Measurements from ENCODE around the gene LRRC70.

Gene LRRC70

DNA sequence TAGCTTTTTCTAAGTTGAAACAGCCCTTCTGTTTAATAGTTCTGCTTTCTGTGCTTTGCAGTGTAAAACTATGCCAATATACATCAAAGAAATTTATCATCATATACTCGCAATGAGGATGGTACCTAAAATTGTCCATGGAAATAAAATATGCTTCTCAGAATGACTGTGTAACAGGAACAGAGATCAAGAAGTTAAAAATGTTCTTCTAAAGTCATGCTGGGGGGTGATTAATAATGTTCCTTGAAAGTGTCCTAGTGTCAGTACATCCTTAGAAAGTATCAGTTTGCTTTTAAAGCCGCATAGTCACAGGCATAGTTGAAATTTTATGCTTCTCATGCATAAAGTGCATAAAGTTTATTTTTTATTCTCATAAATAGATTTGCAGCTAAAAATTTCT, 4.0 kb upstream of the LRRC70 start:
- no peak for DNase-seq (ENCODE audit: low read depth in 2 of 2)

DNA sequence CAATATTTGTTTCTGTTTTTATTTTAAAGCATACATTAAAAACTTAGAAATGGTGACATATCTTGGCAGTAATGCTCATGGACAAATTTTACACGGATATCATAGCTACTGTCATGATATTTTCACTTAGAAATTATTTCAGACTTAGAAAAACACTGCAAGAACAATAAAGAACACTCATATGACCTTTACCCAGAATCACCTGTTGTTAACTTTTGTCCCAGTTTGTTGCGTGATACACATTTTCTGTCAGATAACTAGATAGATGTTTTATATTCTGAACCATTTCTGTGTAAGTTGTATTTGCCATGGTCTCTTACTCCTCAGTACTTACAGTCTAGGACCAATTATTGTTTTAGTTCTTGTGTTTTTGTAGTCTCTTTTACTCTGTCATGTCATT, 3.6 kb upstream of the LRRC70 start:
- no peak for DNase-seq (ENCODE audit: low read depth in 2 of 2)

DNA sequence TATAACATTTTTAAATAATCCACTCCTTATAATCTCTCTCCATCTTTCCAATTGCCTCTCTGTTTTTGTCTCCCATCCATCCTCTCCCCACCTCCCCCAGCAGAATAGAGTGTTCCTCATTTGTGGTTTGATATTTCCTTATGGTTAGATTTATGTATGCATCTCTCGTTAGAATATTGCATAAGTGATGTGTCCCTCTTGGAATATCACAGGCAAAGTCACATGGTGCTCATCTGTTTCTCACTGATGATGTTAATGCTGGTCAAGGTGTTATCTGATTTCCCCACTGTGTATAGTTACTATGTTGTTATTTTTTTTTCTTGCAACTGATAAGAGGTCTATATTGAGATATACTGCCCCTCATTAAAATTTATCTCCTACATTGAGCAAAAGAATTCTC, 3.1 kb upstream of the LRRC70 start:
- DNase-seq (ENCODE audit: low read depth in 2 of 2): no peak

DNA sequence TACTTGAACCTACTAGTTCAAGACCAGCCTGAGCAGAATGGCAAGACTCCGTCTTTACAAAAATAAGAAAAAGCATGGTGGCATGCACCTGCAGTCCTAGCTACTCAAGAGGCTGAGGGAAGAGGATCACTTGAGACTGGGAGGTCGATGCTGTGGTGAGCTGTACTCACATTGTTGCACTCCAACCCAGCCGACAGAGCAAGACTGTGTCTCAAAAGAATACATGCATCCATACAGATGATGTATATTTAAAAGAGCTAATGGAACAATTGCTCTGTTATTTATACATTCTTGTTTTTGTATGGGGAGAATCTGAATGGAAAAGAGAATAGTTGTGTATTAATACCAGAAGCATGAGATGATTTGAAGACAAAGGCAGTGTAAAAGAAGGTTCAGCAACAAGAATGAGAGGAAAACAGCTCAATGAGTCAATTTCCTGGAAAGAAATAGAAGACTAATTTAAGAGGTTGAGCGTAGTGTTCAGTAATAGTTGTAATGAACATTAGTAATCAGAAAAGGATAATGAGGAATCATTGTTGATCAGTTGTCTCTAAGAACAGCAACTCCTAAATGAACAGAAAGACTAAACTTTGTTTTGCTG, 1.9 kb upstream of the LRRC70 start:
- no peak for DNase-seq (ENCODE audit: low read depth in 2 of 2)

DNA sequence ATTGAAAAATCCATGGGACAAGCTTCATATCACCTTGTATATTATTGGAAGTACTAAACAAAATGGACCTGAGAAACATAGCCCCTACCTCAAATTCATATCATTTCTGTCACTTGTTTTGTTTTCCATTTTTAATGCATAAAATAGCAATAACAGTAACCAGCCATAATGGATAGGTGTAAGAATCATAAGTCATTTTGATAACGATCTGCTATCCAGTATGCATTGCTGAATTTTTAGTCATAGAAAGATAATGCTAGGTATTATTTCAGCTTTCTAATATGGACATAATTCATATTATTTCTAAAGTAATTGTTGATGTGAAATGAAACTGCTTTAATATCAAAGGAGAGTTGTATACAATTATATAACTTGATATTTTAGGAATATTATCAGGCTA, 1.1 kb upstream of the LRRC70 start:
- DNase-seq (ENCODE audit: low read depth in 2 of 2): no peak

DNA sequence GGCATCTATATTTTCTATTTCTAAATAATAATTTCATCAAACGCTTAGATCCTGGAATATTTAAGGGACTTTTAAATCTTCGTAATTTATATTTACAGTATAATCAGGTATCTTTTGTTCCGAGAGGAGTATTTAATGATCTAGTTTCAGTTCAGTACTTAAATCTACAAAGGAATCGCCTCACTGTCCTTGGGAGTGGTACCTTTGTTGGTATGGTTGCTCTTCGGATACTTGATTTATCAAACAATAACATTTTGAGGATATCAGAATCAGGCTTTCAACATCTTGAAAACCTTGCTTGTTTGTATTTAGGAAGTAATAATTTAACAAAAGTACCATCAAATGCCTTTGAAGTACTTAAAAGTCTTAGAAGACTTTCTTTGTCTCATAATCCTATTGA, 1.1 kb downstream of the LRRC70 start:
- no peak for DNase-seq (ENCODE audit: low read depth in 2 of 2)

DNA sequence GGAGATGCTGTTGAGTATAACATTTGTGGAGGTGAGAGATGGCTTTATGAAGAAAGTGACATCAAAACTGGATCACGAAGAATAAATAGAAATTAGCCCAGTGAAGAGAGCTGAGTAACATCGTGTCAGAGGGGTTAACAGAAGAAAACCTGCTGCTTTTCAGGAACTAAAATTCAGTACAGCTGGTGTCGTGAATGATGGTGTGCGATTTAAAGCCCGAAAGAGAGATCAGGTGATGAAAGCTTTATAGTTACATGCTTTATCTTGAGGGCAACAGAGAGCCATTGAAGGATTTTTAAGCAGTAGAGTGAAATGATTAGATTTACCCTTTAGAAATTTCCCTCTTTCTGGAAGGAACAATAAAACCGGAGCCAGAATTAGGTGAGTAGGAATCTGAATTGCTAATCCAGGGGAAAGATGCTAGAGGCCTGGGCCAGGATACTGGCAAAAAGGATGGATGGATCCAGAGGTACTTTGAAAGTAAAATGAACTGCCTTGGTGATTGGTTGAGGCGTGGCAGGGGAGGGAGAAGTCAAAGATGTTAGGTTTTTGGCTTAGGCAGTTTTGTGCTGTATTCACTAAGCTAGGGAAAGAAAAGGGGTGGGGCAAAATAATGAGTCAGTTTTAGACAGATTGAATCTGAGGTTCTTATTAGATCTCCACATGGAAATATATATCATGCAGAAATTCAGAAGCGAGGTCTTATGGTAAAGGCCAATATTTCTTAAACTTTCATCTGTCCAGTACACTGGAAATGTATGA, 3.4 kb downstream of the LRRC70 start:
- DNase-seq (ENCODE audit: low read depth in 2 of 2): no peak

DNA sequence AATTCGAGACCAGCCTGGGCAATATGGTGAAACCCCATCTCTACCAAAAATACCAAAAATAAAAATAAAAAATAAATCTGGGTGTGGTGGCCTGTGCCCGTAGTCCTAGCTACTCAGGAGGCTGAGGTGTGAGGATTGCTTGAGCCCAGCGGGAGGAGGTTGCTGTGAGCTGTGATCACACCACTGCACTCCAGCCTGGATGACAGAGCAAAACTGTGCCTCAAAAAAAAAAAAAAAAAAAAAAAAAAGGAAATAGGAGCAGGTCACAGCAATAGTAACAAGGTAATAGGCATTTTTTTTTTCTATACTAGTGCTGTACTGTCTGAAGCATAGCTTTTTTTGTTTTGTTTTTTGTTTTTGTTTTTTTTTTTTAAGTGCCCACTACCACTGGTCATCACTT, 5.8 kb downstream of the LRRC70 start:
- no peak for DNase-seq (ENCODE audit: low read depth in 2 of 2)

DNA sequence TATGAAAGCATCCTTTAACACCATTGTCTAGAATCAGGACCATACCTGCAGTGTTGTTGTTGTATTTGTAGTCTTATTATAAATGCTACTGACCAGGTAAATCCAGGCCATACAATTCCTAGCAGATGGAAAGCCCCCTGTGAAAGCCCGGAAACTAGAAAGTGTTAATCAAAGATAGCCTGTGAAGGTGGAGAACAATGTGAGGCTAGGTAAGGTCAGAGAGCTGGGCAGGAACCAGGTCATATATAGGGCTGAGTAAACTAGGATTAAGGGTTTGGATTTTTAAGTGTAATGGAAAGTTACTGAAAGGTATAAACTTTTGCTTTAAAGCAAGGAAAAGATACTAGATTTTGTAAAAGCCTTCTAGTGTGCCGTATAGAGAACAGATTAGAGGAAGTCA, 6.7 kb downstream of the LRRC70 start:
- no peak for DNase-seq (ENCODE audit: low read depth in 2 of 2)

DNA sequence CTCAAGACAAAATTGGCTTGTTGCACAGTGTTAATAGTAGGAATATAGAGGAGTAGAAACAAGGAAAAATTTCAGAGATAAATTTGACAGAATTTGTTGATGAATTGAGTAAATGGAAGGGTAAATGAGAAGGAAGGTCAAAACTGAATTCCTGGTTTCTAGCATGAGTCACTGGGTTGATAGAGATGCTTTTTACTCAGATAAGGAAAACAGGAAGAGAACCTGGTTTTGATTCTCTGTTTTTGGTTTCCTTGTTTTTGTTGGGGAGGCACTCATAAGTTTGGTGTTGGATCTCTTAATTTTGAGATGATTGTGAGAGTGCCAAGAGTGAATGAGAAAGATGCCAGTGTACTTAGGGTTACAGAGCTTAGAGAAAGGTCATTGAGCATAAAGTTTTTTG, 7.1 kb downstream of the LRRC70 start:
- DNase-seq (ENCODE audit: low read depth in 2 of 2): no peak

DNA sequence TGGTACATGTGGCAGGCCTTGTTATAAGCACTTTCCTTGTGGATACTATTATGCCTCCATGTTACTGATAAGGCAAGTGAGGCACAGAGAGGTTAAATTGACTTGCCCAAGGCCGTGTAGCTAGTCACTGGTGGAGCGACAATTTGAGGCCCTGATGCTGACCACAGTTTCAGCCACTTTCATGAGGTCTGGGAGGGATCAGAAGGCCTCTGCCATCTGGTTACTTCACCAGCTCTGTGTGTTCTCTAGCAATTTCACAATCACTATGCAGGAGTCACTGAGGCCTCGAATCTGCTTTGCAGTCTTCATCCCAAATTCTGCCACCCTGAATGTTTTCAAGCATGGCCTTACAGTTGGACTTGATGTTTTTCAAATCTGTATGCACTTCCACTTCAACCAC, 9.1 kb downstream of the LRRC70 start:
- no peak for DNase-seq (ENCODE audit: low read depth in 2 of 2)

DNA sequence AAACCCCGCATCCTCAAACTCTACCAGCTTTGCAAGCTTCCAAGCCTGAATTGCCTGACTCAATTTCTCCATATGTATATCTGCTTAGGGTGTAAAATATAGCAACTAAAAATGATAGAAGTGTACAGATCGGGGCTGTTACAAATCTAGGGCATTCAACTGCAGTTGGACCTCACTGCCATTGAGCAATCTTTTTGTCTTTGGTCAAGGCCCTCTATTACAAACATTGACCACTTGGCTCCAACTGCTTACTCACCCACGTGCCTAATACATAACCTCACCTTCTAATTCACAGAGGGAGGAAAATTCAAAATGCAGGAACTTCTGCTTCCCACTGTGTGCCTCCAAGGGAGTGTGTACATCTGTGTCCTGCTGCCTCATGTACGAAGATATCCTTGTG, 10.0 kb downstream of the LRRC70 start:
- no peak for DNase-seq (ENCODE audit: low read depth in 2 of 2)

DNA sequence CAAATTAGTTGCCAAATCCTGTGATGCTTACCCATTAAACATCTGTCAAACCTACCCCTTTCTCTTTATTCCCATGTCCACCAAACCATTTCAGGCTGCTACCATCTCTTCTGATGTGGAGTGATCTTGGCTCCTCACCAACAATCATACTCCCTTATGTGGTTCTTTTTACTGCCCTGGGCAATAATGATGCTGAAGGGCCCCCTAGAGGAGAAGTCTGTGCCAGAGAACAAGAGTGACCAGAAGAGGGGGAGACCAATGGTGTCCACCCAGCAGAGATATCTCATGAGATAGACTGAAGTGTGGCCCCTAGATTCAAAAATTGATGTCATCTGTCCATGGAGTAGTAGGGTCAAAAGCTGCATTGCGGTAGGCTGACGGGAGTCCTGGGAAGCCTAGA, 10.9 kb downstream of the LRRC70 start:
- DNase-seq (ENCODE audit: low read depth in 2 of 2): no peak

DNA sequence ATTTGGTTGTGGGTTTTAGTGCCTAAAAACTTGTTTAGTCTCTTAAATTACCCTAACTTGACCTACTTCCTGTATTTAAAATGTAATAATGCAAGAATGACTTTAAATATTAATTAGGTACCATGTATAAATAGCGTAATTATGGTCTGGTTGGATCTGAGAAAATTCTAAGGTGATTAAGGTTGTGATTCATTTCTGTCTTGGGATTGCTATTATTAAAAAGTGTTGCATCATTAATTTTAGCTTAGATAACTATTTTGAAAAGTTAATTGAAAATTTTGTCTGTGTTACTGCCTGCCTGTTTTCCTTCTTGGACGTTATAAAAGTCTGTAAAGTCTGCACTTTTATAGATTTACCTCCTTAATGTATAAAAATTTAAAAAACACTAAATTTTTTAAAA, 11.8 kb downstream of the LRRC70 start:
- DNase-seq (ENCODE audit: low read depth in 2 of 2): no peak

DNA sequence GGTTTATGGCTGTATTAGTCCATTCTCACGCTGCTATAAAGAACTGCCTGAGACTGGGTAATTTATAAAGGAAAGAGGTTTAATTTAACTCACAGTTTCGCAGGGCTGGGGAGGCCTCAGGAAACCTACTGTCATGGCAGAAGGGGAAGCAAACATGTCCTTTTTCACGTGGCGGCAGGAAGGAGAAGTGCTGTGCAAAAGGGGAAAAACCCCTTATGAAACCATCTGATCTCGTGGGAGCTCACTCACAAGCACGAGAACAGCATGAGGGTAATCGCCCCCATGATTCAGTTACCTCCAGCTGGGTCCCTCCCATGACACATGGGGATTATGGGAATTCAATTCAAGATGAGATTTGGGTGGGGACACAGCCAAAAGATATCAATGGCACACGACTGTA, 13.9 kb downstream of the LRRC70 start:
- no peak for DNase-seq (ENCODE audit: low read depth in 2 of 2)

DNA sequence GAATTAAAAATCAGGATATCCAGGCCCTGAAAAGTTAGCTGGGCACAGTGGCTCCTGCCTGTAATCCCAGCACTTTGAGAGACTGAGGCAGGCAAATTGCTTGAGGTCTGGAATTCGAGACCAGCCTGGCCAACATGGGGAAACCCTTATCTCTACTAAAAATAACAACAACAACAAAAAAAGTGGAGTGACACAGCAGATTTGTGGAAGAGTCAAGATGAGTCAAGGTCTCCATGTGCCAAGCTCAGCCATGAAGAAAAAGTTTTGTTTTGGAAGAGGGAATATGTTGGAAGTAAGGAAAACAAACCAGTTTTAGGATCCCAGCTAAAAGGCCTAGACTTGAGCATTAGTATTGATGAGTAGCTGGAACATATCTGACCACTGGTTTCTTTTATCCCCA, 14.7 kb downstream of the LRRC70 start:
- DNase-seq (ENCODE audit: low read depth in 2 of 2): no peak

DNA sequence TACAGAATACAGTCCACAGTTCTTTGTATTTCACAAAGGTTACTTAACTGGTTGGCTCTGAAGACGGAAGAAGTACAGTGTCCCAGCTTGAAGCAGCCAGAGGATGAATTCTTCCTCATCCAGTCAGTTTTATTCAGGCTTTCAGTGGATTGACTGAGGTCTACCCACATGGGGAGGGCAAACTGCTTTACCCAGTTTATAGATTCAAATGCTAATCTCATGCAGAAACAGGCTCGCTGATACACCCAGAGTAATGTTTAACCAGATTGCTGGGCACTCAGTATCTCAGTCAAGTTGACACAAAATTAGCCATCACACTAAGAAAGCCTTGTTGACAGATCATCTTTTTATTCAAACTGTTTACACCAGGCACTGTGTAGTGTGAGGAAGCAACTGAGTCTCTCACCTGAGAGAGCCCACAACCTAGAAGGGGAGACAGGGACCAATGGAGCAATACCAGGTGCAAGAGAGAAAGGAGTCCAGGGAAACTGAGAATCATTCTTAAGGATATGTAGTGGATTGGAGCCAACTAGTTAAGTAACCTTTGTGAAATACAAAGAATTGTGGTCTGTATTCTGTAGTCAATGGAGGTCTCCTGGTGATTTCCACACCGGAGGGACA, 15.9 kb downstream of the LRRC70 start:
- DNase-seq (ENCODE audit: low read depth in 2 of 2): no peak

DNA sequence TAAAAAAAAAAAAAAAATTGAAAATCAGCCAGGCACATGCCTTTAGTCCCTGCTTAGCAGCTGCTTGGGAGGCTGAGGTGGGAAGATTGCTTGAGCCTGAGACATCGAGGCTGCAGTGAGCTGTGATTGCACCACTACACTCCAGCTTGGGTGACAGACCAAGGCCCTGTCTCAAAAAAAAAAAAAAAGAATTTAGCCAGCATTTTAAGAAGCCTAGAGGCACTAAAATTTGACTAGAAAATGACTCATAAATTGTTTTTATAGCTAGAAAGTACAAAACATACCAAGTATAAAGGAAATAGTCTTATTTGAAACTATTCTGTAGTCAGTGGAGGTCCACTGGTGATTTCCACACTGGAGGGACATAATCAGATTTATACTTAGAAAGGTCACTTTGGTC, 17.5 kb downstream of the LRRC70 start:
- no peak for DNase-seq (ENCODE audit: low read depth in 2 of 2)

DNA sequence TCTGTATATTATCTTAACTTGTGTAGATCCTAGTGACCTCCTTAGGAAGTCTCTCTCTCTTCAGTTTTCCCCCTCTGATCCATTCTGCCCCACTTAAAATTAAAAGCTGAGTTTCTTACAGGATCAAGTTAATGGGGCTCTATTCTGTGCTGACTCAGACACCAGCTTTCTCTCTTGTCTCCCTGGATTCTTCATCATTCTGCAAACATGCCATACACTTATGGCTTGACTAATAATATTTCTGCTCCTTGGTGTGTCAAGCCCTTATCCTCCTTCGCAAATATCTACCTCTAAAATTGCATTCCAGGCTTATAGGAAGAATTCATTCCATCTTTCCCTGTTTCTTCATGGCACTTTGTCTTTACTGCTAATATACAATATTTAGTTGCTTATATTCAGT, 18.1 kb downstream of the LRRC70 start:
- no peak for DNase-seq (ENCODE audit: low read depth in 2 of 2)

DNA sequence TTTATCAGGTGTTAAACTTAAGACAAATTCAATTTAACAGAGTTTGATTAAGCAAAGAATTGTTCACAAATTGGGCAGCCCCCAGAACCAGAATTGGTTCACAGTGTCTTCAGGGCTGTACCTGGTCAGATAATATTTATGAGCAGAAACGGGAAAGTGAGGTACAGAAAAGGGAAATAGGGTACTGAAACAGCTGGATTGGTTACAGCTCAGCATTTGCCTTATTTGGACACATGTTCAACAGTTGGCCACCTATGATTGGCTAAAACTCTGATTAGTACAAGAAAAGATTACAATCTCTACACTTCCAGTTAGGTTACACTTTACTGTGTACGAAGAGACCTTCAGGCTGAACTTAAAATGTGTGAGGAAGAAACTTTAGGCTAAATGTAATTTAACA, 18.7 kb downstream of the LRRC70 start:
- no peak for DNase-seq (ENCODE audit: low read depth in 2 of 2)

DNA sequence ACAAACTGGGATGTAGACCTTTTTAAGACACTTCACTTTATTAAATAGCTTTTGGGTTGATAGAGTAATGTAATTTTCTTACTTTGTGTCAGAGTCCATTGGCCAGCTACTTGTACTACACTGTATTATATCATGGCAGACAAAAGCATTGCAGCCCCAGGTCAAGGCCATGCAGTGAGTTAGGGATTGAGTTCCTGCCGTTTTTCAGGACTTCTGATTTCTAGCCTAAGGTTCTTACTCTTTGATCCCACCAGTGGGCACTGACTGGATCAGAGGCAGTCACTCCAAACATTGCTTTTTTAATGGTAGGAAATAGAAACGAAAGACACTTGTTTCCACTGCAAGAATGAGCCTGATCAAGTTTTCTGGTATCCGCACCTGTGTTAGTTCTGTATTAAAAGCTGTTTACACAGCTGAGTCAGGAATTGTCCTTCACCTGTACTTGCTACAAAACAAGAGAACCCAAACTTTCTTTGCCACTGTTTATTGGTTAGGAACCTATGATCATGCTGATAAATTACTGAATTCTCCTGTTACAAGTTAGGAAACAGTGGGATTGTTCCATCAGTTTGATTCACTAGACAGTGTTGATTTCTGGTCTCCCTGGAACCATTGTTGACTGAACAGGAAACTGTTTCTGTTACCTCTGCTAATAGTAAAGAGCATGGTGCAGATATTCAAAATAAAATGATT, 22.1 kb downstream of the LRRC70 start:
- DNase-seq (ENCODE audit: low read depth in 2 of 2): no peak

DNA sequence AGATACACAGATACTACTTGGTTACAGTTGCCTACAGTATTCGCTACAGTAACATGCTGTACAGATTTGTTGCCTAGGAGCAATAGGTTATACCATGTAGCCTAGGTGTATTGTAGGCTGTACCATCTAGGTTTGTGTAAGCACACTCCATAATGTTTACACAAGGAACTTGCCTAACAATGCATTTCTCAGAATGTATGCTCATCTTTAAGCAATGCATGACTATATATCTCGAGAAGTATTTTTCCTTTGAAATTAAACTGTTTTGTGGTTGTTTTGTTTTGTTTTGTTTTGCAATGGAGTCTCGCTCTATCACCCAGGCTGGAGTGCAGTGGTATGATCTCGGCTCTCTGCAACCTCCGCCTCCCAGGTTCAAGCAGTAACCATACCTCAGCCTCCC, 25.3 kb downstream of the LRRC70 start:
- DNase-seq (ENCODE audit: low read depth in 2 of 2): no peak

DNA sequence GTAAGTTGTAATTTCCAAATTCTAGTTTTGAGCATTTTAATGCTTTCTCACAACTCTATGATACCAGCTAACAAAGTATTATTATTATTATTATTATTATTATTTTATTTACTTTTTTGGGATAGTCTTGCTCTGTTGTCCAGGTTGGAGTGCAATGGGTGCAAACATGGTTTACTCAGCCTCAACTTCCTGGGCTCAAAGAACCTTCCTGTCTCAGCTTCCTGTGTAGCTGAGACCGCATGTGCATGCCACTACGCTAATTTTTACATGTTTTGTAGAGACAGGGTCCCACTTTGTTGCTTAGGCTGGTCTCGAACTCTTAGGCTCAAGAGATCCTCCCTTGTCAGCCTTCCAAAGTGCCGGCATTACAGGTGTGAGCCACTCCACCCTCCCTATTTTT, 27.0 kb downstream of the LRRC70 start:
- no peak for DNase-seq (ENCODE audit: low read depth in 2 of 2)
